GM12874 (cell line): ENCODE measurements around the gene KCTD8.

ENCODE experiments used
- TF ChIP-seq, protein P1 (sequence below): IDR thresholded peaks from 2 replicates; pipeline ENCODE4 v1.5.1; 2011; ENCODE audit warnings: low read depth, mild to moderate bottlenecking, control low read depth, low read length, moderate library complexity; ENCODE audit not compliant: insufficient read depth

Gene KCTD8

DNA sequence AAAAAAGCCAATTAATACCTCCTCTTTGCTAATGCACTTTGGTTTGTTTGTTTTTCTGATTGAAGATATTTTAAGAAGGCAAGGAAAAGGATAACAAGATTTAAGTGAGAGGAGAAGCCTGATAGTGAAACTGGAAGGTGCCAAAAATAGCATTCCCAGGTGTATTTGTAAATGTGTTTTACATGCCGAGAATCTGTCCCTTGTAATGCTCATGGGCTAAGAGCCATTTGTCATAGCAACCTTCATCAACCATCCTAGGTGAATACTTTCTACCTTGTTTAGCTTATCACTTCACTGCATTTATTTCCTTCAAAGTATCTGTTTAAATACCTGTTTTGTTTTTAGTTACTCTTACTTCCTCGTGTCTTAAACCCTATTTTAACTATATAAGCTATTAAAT, 127.8 kb downstream of the KCTD8 start:
- TF ChIP-seq, protein P1, sequence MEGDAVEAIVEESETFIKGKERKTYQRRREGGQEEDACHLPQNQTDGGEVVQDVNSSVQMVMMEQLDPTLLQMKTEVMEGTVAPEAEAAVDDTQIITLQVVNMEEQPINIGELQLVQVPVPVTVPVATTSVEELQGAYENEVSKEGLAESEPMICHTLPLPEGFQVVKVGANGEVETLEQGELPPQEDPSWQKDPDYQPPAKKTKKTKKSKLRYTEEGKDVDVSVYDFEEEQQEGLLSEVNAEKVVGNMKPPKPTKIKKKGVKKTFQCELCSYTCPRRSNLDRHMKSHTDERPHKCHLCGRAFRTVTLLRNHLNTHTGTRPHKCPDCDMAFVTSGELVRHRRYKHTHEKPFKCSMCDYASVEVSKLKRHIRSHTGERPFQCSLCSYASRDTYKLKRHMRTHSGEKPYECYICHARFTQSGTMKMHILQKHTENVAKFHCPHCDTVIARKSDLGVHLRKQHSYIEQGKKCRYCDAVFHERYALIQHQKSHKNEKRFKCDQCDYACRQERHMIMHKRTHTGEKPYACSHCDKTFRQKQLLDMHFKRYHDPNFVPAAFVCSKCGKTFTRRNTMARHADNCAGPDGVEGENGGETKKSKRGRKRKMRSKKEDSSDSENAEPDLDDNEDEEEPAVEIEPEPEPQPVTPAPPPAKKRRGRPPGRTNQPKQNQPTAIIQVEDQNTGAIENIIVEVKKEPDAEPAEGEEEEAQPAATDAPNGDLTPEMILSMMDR = no peak

DNA sequence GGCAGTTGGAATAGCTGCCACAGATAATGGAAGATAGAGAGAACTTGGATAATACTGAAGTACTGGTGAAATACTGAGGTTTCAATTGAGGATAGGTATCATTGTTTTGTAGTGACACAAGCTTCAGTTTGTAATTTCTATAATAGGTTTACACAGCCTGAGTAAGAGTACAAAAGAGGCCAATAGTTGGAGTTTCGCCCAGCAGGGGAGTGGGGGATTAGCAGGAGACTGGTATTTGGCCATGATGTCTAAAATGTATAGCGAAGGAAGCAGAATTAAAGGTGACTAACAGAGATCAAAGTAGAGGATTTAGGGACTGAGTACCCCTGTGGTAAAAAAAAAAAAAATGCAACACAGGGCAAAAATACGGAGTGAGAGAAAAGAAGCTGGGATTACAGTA, 129.5 kb downstream of the KCTD8 start:
- TF ChIP-seq, protein P1 = no peak

DNA sequence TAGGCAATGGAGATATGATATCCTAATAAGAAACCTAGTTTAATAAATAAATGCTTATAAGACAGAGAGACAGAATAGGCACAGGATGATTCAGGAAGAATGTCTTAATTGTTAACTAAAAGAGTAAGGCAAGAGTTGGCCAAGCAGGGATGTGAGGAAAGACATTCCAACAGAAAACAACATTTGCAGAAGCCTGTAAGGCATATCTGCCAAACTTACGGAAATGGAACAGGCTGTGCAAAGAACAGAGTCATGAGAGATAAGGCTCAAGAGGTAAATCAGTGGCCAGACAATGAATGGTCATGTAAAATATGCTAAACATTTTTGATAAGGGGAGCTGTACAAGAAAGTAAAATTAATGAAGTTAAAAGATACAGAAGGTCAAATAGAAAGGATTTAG, 134.9 kb downstream of the KCTD8 start:
- TF ChIP-seq, protein P1 = no peak

DNA sequence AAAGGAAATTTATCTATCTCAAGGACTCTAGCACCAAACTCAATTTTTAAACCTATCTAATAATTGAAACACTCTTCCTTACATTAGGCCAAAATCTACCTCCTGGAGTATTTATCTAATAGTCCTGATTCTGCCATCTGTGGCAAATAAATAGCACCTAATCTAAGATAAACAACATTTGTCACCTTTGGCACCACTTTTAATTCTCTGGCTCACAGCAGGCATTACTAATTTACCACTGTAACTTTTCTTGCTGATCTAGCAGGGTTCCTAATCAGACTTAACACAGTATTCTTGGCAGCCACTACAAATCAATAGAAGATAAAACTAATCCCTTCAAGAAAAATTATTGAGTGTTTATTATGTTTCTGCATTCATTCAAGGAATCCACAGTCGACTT, 161.1 kb downstream of the KCTD8 start:
- TF ChIP-seq, protein P1 = no peak

DNA sequence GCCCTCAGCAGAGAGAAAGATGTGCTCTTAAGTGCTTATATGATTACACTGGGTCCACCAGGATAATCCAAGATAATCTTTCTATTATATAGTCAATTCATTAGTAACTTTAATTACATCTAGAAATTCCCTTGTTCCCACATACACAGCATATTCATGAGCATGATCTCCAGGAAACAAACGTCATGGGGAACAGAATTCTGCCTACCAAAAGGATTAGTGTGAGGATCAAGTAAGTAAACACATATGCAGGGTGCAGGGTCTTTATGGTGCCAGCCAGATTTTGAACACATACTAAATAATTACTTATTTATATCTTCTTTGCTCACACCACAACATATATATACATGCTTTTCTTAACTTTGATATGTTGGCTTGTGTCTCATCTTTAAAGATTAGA, 169.1 kb downstream of the KCTD8 start:
- TF ChIP-seq, protein P1 = no peak

DNA sequence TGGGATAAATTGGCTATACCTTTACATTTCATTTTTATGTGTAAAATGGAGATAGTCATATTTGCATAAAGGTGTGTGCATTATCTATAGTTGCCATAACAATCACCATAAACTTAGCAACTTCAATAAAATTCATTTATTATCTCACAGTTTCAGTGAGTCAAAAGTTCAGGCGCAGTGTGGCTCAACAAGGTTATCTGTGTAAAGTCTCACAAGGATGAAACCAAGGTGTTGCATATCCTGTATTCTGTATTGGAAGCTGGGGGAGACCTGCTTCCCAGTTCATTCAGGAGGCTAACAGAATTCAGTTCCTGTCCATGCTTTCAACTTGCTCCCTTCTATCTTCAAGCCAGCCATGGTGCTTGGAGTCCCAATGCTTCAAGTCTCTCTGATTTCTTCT, 169.5 kb downstream of the KCTD8 start:
- TF ChIP-seq, protein P1 = no peak

DNA sequence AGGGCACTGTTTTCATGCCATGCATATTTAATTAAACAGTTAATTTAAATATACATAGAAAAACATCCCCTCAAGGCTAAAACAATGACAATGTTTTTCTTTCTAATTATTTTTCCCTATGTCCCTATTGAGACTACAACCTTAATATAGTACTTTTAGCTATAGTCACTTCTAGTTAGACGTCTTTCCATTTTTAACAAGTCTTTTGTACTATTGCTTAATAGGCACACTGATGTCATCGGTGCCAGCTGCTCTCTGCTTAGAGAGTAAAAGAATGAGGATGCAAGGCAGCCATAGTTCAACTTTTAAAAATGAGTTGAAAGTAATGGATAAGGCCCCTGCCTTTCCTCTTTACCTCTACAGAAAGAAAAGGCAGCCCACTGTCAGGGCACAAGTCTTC, 191.1 kb downstream of the KCTD8 start:
- TF ChIP-seq, protein P1 = no peak

DNA sequence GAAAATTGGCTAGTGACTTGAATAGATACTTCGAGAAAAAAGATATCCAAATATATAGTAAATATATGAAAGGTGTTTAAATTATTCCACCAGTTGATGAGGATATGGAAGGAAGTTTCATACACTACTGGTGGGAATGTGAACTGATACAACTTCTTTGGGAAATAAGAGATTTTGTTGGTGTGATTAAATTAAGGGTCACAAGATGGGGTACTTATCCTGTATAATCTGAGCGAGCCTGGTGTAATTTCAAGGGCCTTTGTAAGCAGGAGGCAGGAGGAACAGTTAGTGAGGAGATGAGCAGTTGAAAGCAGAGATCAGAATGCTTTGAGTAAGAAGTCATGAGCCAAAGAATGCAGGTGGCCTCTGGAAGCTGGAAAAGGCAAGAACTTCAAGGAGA, 192.2 kb downstream of the KCTD8 start:
- TF ChIP-seq, protein P1 = no peak
